Smooth muscle cell (in vitro differentiated cells): ENCODE measurements around the gene CLOCK. TPM values are rescaled to one million over a fixed set of nuclear protein-coding genes. Genes with fewer than 3 reads are reported as not detected.

Experiments used
- DNase-seq: peaks from one replicate; lab custom pipeline; 2025; ENCODE audit not compliant: unreplicated experiment; lab: John Stamatoyannopoulos, UW
- H2AFZ ChIP-seq: fragments of 200-600 bp; sonication (generic); 2 replicates; pipeline ENCODE4 v1.6.0; 2016; ENCODE audit warnings: antibody characterized with exemption, low read depth, mild to moderate bottlenecking
- H3F3A ChIP-seq: fragments of 200-600 bp; sonication (generic); 2 replicates; pipeline ENCODE4 v1.6.0; 2017; ENCODE audit warnings: antibody characterized with exemption, low read depth
- H3K27ac ChIP-seq: fragments of 200-600 bp; sonication (generic); 2 replicates; pipeline ENCODE4 v1.5.1; 2016; ENCODE audit warnings: low read depth, mild to moderate bottlenecking
- H3K27me3 ChIP-seq: fragments of 200-600 bp; sonication (generic); 2 replicates; pipeline ENCODE4 v1.6.1; 2016; ENCODE audit warnings: low read depth, mild to moderate bottlenecking
- H3K36me3 ChIP-seq: fragments of 200-600 bp; sonication (generic); 2 replicates; pipeline ENCODE4 v1.5.1; 2016; ENCODE audit warnings: low read depth
- H3K4me1 ChIP-seq: fragments of 200-600 bp; sonication (generic); 2 replicates; pipeline ENCODE4 v1.5.1; 2016; ENCODE audit warnings: low read depth
- H3K4me2 ChIP-seq: fragments of 200-600 bp; sonication (generic); 2 replicates; pipeline ENCODE4 v1.6.0; 2016; ENCODE audit warnings: mild to moderate bottlenecking
- H3K4me3 ChIP-seq: fragments of 200-600 bp; sonication (generic); 2 replicates; pipeline ENCODE4 v1.5.1; 2016; ENCODE audit warnings: mild to moderate bottlenecking
- H3K79me2 ChIP-seq: fragments of 200-600 bp; sonication (generic); 2 replicates; pipeline ENCODE4 v1.6.0; 2016; ENCODE audit warnings: low read depth, mild to moderate bottlenecking
- H3K9ac ChIP-seq: fragments of 200-600 bp; sonication (generic); 2 replicates; pipeline ENCODE4 v1.6.0; 2016; ENCODE audit warnings: low read depth
- H3K9me3 ChIP-seq: fragments of 200-600 bp; sonication (generic); replicated peaks from 2 replicates; pipeline ENCODE4 v1.5.1; 2016; ENCODE audit warnings: low read depth
- H4K20me1 ChIP-seq: fragments of 200-600 bp; sonication (generic); 2 replicates; pipeline ENCODE4 v1.6.0; 2016; ENCODE audit warnings: low read depth
- WGBS: methylation state at CpG from one replicate; pipeline ENCODE4 v1.1.7; 2016; ENCODE audit warnings: low lambda C conversion rate; 5-methylcytosine and 5-hydroxymethylcytosine counted together
- polyA plus RNA-seq: library from polyadenylated mRNA; unstranded; fragments of >200 nt; fragmentation: Nextera tagmentation; extraction: Ambion mirVana; gene quantifications from 2 replicates; pipeline ENCODE4 v1.2.1, GENCODE V29; 2016
- total RNA-seq: library from RNA; depleted of rRNA; stranded (reverse); fragments of >200 nt; gene quantifications from 2 replicates; pipeline ENCODE4 v1.2.3, GENCODE V29; 2014
- TF ChIP-seq, protein P1 (sequence below): fragments of 200-600 bp; sonication (generic); IDR thresholded peaks from 2 replicates; pipeline ENCODE4 v1.5.1; 2017; ENCODE audit warnings: borderline replicate concordance, mild to moderate bottlenecking, antibody characterized with exemption; ENCODE audit not compliant: insufficient read depth, poor library complexity, severe bottlenecking

The CLOCK gene
- total and polyA plus RNA-seq, 2 experiments from 2014 or later: 5.9 to 32.3 TPM

- H4K20me1 ChIP-seq: no peaks in the 10 kb centered on the region
- no peaks in the 10 kb centered on the region for H3K79me2 ChIP-seq
- DNase-seq: no peak
- peak overlapping the region; percentile 91 for H3K27ac ChIP-seq
- no peak overlapping the region for H3K4me3 ChIP-seq
- H3K4me1 ChIP-seq: no peaks in the 10 kb centered on the region
- no peaks in the 10 kb centered on the region for H3F3A ChIP-seq
- no peak overlapping the region for H2AFZ ChIP-seq
- no peak overlapping the region for H3K9ac ChIP-seq
- TF ChIP-seq, protein P1, sequence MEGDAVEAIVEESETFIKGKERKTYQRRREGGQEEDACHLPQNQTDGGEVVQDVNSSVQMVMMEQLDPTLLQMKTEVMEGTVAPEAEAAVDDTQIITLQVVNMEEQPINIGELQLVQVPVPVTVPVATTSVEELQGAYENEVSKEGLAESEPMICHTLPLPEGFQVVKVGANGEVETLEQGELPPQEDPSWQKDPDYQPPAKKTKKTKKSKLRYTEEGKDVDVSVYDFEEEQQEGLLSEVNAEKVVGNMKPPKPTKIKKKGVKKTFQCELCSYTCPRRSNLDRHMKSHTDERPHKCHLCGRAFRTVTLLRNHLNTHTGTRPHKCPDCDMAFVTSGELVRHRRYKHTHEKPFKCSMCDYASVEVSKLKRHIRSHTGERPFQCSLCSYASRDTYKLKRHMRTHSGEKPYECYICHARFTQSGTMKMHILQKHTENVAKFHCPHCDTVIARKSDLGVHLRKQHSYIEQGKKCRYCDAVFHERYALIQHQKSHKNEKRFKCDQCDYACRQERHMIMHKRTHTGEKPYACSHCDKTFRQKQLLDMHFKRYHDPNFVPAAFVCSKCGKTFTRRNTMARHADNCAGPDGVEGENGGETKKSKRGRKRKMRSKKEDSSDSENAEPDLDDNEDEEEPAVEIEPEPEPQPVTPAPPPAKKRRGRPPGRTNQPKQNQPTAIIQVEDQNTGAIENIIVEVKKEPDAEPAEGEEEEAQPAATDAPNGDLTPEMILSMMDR: no peak
- WGBS: 94% methylated on average over 1 of the region's 1 CpG
- peaks cover 17% of the 10 kb centered on the region for H3K36me3 ChIP-seq
- H3K27me3 ChIP-seq: no peaks in the 10 kb centered on the region
- no peak overlapping the region for H3K4me2 ChIP-seq
- no peaks in the 10 kb centered on the region for H3K9me3 ChIP-seq
Observed at GRCh38 chr4:55447831-55448230, 98.9 kb downstream of the CLOCK start.

- H3K4me1 ChIP-seq: no peaks in the 10 kb centered on the region
- no peak overlapping the region for H3K4me2 ChIP-seq
- no peaks in the 10 kb centered on the region for H3K9me3 ChIP-seq
- peak overlapping the region; percentile 91 for H3K27ac ChIP-seq
- no peaks in the 10 kb centered on the region for H3K27me3 ChIP-seq
- H3F3A ChIP-seq: no peaks in the 10 kb centered on the region
- H2AFZ ChIP-seq: no peak overlapping the region
- no peak overlapping the region for H3K9ac ChIP-seq
- H3K36me3 ChIP-seq: peaks cover 17% of the 10 kb centered on the region
- TF ChIP-seq, protein P1: no peak
- no peak overlapping the region for H3K4me3 ChIP-seq
- no peaks in the 10 kb centered on the region for H3K79me2 ChIP-seq
- no peak for DNase-seq
- WGBS: 96% methylated on average over 9 of the region's 9 CpGs
- no peaks in the 10 kb centered on the region for H4K20me1 ChIP-seq
Observed at GRCh38 chr4:55447108-55447708, 99.5 kb downstream of the CLOCK start.

- 97% methylated on average over 1 of the region's 1 CpG for WGBS
- peak overlapping the region; percentile 68 for H3K9ac ChIP-seq
- no peak for DNase-seq
- TF ChIP-seq, protein P1: no peak
- H3K36me3 ChIP-seq: peaks cover 13% of the 10 kb centered on the region
- H3F3A ChIP-seq: no peaks in the 10 kb centered on the region
- H3K27ac ChIP-seq: peak overlapping the region; percentile 91
- H4K20me1 ChIP-seq: no peaks in the 10 kb centered on the region
- H3K9me3 ChIP-seq: no peaks in the 10 kb centered on the region
- H2AFZ ChIP-seq: no peak overlapping the region
- H3K79me2 ChIP-seq: no peaks in the 10 kb centered on the region
- peak overlapping the region; percentile 16 for H3K4me2 ChIP-seq
- H3K27me3 ChIP-seq: no peaks in the 10 kb centered on the region
- no peaks in the 10 kb centered on the region for H3K4me1 ChIP-seq
- H3K4me3 ChIP-seq: no peak overlapping the region
Observed at GRCh38 chr4:55446578-55446922, 100.2 kb downstream of the CLOCK start.

DNA sequence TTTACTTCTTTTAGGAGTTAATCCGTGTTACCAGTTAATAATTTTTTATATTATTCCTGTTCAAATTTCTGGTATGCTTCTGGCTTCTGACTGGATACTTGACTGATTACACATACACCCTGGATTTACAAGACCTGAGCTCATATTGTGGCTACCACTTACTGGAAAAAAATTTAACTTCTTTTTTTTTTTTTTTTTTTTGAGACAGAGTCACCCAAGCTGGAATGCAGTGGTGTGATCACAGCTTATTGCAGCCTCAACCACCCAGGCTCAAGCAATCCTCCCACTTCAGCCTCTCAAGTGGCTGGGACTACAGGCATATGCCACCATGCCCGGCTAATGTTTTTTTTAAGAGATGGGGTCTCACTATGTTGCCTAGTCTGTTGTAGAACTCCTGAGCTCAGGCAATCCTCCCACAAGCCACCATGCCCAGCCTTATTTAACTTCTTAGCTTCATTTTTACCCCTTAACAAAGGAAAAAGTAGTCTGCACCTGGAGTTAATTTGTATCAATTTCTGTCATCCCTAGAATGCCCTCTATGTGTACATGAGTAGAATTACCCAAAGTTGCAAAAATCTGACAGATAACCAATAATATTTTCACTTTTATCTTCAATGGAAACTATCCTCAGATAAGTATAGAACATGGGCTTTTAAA lies 100.7 kb downstream of the CLOCK start:
- Histone ChIP-seq H3K9ac (peak overlapping the region; percentile 68), H3K9me3 (no peaks in the 10 kb centered on the region), H3K4me1 (no peaks in the 10 kb centered on the region), H3K79me2 (no peaks in the 10 kb centered on the region), H3K27me3 (no peaks in the 10 kb centered on the region), H4K20me1 (no peaks in the 10 kb centered on the region), H3K4me2 (peak overlapping the region; percentile 16), H2AFZ (no peak overlapping the region), H3K27ac (peak overlapping the region; percentile 91), H3F3A (no peaks in the 10 kb centered on the region), H3K36me3 (peaks cover 13% of the 10 kb centered on the region), H3K4me3 (no peak overlapping the region)
- TF ChIP-seq, protein P1: no peak
- 75% methylated on average over 2 of the region's 2 CpGs for WGBS
- no peak for DNase-seq
